Mesenchymal stem cell (in vitro differentiated cells and primary cell): ENCODE data around the gene PSMD10.
A peak's percentile ranks its signal among the peaks of the same experiment; 100 is the strongest.

Experiments
- DNase-seq: peaks from one replicate; pipeline ENCODE4 v3.0.0-alpha.2; 2013
- H2AFZ ChIP-seq: one replicate; pipeline ENCODE4 v1.6.1; 2013; ENCODE audit warnings: low read depth, mild to moderate bottlenecking, control low read depth, inconsistent platforms, low read length, moderate library complexity
- H2AK5ac ChIP-seq: 2 replicates; pipeline ENCODE4 v1.6.1; 2013; ENCODE audit warnings: low read length, moderate library complexity, mild to moderate bottlenecking, inconsistent platforms; ENCODE audit not compliant: severe bottlenecking
- H2BK120ac ChIP-seq: one replicate; pipeline ENCODE4 v1.6.1; 2013; ENCODE audit warnings: low read depth, mild to moderate bottlenecking, inconsistent platforms, low read length, moderate library complexity
- H2BK12ac ChIP-seq, 2 experiments: one replicate each; pipeline ENCODE4 v1.6.1; 2013; ENCODE audit warnings: inconsistent platforms in 2 of 2, low read length in 2 of 2, mild to moderate bottlenecking in 2 of 2, moderate library complexity in 2 of 2, control low read depth in 1 of 2
- H2BK15ac ChIP-seq: one replicate; pipeline ENCODE4 v1.6.1; 2013; ENCODE audit warnings: mild to moderate bottlenecking, low read depth, inconsistent platforms; ENCODE audit not compliant: poor library complexity, severe bottlenecking
- H2BK5ac ChIP-seq: 2 replicates; pipeline ENCODE4 v1.6.1; 2013; ENCODE audit warnings: low read depth, mild to moderate bottlenecking, low read length, control low read depth, inconsistent platforms; ENCODE audit not compliant: poor library complexity, severe bottlenecking
- H3K14ac ChIP-seq, 2 experiments: one replicate each; pipeline ENCODE4 v1.6.1; 2013; ENCODE audit warnings: inconsistent platforms in 2 of 2, low read length in 2 of 2, control low read depth in 1 of 2, mild to moderate bottlenecking in 1 of 2, moderate library complexity in 1 of 2
- H3K18ac ChIP-seq, 2 experiments: one replicate each; pipeline ENCODE4 v1.6.1; 2013; ENCODE audit warnings: inconsistent platforms in 2 of 2, low read length in 2 of 2, control low read depth in 1 of 2, low read depth in 1 of 2, mild to moderate bottlenecking in 1 of 2
- H3K23ac ChIP-seq, 2 experiments: one replicate each; pipeline ENCODE4 v1.6.1; 2013; ENCODE audit warnings: inconsistent platforms in 2 of 2, low read length in 2 of 2, mild to moderate bottlenecking in 2 of 2, moderate library complexity in 2 of 2, control low read depth in 1 of 2
- H3K27ac ChIP-seq: 2 replicates; pipeline ENCODE4 v1.5.1; 2013; ENCODE audit warnings: mild to moderate bottlenecking, moderate library complexity, low read length, control low read depth, inconsistent platforms; ENCODE audit not compliant: poor library complexity, severe bottlenecking
- H3K27me3 ChIP-seq, 2 experiments: 2 replicates each; pipeline versions ENCODE4 v1.6.1 to v1.7.0; 2013; ENCODE audit warnings: low read length in 2 of 2, mild to moderate bottlenecking in 2 of 2, moderate library complexity in 2 of 2, control low read depth in 1 of 2, inconsistent platforms in 1 of 2; ENCODE audit not compliant: control insufficient read depth in 1 of 2, insufficient read depth in 1 of 2
- H3K36me3 ChIP-seq, 2 experiments: 2 replicates each; pipeline versions ENCODE4 v1.6.1 to v1.7.0; 2013; ENCODE audit warnings: low read length in 2 of 2, control low read depth in 1 of 2, inconsistent platforms in 1 of 2, low read depth in 1 of 2, mild to moderate bottlenecking in 1 of 2; ENCODE audit not compliant: insufficient read depth in 2 of 2, control insufficient read depth in 1 of 2
- H3K4ac ChIP-seq, 2 experiments: one replicate each; pipeline ENCODE4 v1.6.1; 2013; ENCODE audit warnings: inconsistent platforms in 2 of 2, low read length in 2 of 2, mild to moderate bottlenecking in 2 of 2, moderate library complexity in 2 of 2, control low read depth in 1 of 2, low read depth in 1 of 2
- H3K4me1 ChIP-seq: 2 replicates; pipeline ENCODE4 v1.6.1; 2013; ENCODE audit warnings: low read depth, low read length, control low read depth; ENCODE audit not compliant: control insufficient read depth, insufficient read depth
- H3K4me2 ChIP-seq: 2 replicates; pipeline ENCODE4 v1.6.1; 2013; ENCODE audit warnings: low read length, mild to moderate bottlenecking, inconsistent platforms; ENCODE audit not compliant: poor library complexity, severe bottlenecking
- H3K4me3 ChIP-seq, 2 experiments: 2 replicates each; pipeline versions ENCODE4 v1.5.1 to v1.7.0; 2013; ENCODE audit warnings: low read length in 2 of 2, mild to moderate bottlenecking in 2 of 2, control low read depth in 1 of 2, low read depth in 1 of 2; ENCODE audit not compliant: insufficient read depth in 1 of 2
- H3K79me1 ChIP-seq: replicated peaks from 2 replicates; pipeline ENCODE4 v1.6.1; 2013; ENCODE audit warnings: mild to moderate bottlenecking, control low read depth, low read length, inconsistent platforms; ENCODE audit not compliant: poor library complexity, severe bottlenecking
- H3K9ac ChIP-seq: 2 replicates; pipeline ENCODE4 v1.7.0; 2013; ENCODE audit warnings: mild to moderate bottlenecking, low read length, moderate library complexity
- H3K9me3 ChIP-seq: 2 replicates; pipeline ENCODE4 v1.7.0; 2013; ENCODE audit warnings: mild to moderate bottlenecking, low read length; ENCODE audit not compliant: control insufficient read depth
- H4K8ac ChIP-seq: one replicate; pipeline ENCODE4 v1.6.1; 2013; ENCODE audit warnings: inconsistent platforms, mild to moderate bottlenecking, low read length, moderate library complexity
- H4K91ac ChIP-seq: one replicate; pipeline ENCODE4 v1.6.1; 2013; ENCODE audit warnings: mild to moderate bottlenecking, low read length, inconsistent platforms
- WGBS: methylation state at CpG from one replicate; pipeline ENCODE4 v1.1.7; 2013; ENCODE audit warnings: mixed read lengths; 5-methylcytosine and 5-hydroxymethylcytosine counted together

Gene PSMD10

GRCh38 chrX:108127152-108127551, 35.8 kb upstream of the PSMD10 start:
- H2BK15ac ChIP-seq = no peak overlapping the region
- no peak overlapping the region for H2BK120ac ChIP-seq
- H3K18ac ChIP-seq = peak overlapping the region in 1 of 2 experiments; percentile 52

GRCh38 chrX:108126661-108127060, 35.3 kb upstream of the PSMD10 start:
- no peak overlapping the region for H3K4me2 ChIP-seq
- H2AFZ ChIP-seq = no peak overlapping the region
- no peak overlapping the region for H3K18ac ChIP-seq
- peak; percentile 19 for DNase-seq
- H3K4me1 ChIP-seq = peaks cover 2% of the 10 kb centered on the region
- H3K27me3 ChIP-seq = peaks cover 0 to 35% of the 10 kb centered on the region in 2 experiments
- no peak overlapping the region for H3K14ac ChIP-seq
- no peak overlapping the region for H3K27ac ChIP-seq
- no peak overlapping the region for H3K9ac ChIP-seq
- no peaks in the 10 kb centered on the region for H3K9me3 ChIP-seq
- no peak overlapping the region for H4K91ac ChIP-seq
- H3K4me3 ChIP-seq = no peak overlapping the region
- H2AK5ac ChIP-seq = no peak overlapping the region
- H2BK12ac ChIP-seq = no peak overlapping the region
- no peaks in the 10 kb centered on the region for H3K79me1 ChIP-seq
- 50% methylated on average over 1 of the region's 2 CpGs for WGBS
- peaks cover 0 to 10% of the 10 kb centered on the region in 2 experiments for H3K36me3 ChIP-seq
- H2BK120ac ChIP-seq = no peak overlapping the region
- no peak overlapping the region for H3K23ac ChIP-seq
- no peak overlapping the region for H2BK15ac ChIP-seq
- H2BK5ac ChIP-seq = no peak overlapping the region
- H3K4ac ChIP-seq = no peak overlapping the region
- H4K8ac ChIP-seq = no peak overlapping the region

More at GRCh38 chrX:108127152-108127551, 35.8 kb upstream of the PSMD10 start:
- WGBS = 94% methylated on average over 3 of the region's 4 CpGs
- H3K4me3 ChIP-seq = no peak overlapping the region
- no peak overlapping the region for H2BK5ac ChIP-seq
- no peak overlapping the region for H2AK5ac ChIP-seq
- no peaks in the 10 kb centered on the region for H3K79me1 ChIP-seq
- no peak overlapping the region for H3K23ac ChIP-seq
- DNase-seq = no peak
- H3K27ac ChIP-seq = no peak overlapping the region
- H3K27me3 ChIP-seq = peaks cover 0 to 30% of the 10 kb centered on the region in 2 experiments
- no peak overlapping the region for H2AFZ ChIP-seq
- no peak overlapping the region for H4K8ac ChIP-seq
- no peak overlapping the region for H3K4ac ChIP-seq
- H3K14ac ChIP-seq = no peak overlapping the region
- peaks cover 2% of the 10 kb centered on the region for H3K4me1 ChIP-seq
- H3K9me3 ChIP-seq = no peaks in the 10 kb centered on the region
- peaks cover 0 to 10% of the 10 kb centered on the region in 2 experiments for H3K36me3 ChIP-seq
- no peak overlapping the region for H4K91ac ChIP-seq
- H2BK12ac ChIP-seq = no peak overlapping the region
- no peak overlapping the region for H3K9ac ChIP-seq
- H3K4me2 ChIP-seq = no peak overlapping the region

GRCh38 chrX:108123591-108124366, 32.4 kb upstream of the PSMD10 start:
- no peak overlapping the region for H2BK120ac ChIP-seq
- no peak overlapping the region for H2BK5ac ChIP-seq
- no peak overlapping the region for H3K4me2 ChIP-seq
- no peak for DNase-seq
- H3K23ac ChIP-seq = no peak overlapping the region
- no peak overlapping the region for H2AFZ ChIP-seq
- H3K18ac ChIP-seq = peak overlapping the region in 1 of 2 experiments; percentile 21
- no peak overlapping the region for H2AK5ac ChIP-seq
- no peak overlapping the region for H2BK12ac ChIP-seq
- peaks cover 0 to 10% of the 10 kb centered on the region in 2 experiments for H3K36me3 ChIP-seq
- no peak overlapping the region for H3K4me3 ChIP-seq
- H4K91ac ChIP-seq = peak overlapping the region; percentile 27
- no peaks in the 10 kb centered on the region for H3K79me1 ChIP-seq
- peaks cover 0 to 31% of the 10 kb centered on the region in 2 experiments for H3K27me3 ChIP-seq
- no peak overlapping the region for H2BK15ac ChIP-seq
- H4K8ac ChIP-seq = no peak overlapping the region
- no peak overlapping the region for H3K4ac ChIP-seq
- peaks cover 2% of the 10 kb centered on the region for H3K4me1 ChIP-seq
- WGBS = 97% methylated on average over 3 of the region's 3 CpGs
- H3K27ac ChIP-seq = no peak overlapping the region
- H3K9ac ChIP-seq = peak overlapping the region; percentile 57
- no peak overlapping the region for H3K14ac ChIP-seq
- H3K9me3 ChIP-seq = no peaks in the 10 kb centered on the region

GRCh38 chrX:108122748-108123147, 31.4 kb upstream of the PSMD10 start:
- no peak overlapping the region for H2BK12ac ChIP-seq
- H3K4me3 ChIP-seq = no peak overlapping the region
- peaks cover 2% of the 10 kb centered on the region for H3K4me1 ChIP-seq
- peak overlapping the region; percentile 7 for H3K27ac ChIP-seq
- H3K79me1 ChIP-seq = no peaks in the 10 kb centered on the region
- H3K27me3 ChIP-seq = peaks cover 0 to 23% of the 10 kb centered on the region in 2 experiments
- H2BK15ac ChIP-seq = no peak overlapping the region
- H2BK5ac ChIP-seq = no peak overlapping the region
- H3K23ac ChIP-seq = no peak overlapping the region
- no peaks in the 10 kb centered on the region for H3K9me3 ChIP-seq
- no peak overlapping the region for H2AK5ac ChIP-seq
- H4K91ac ChIP-seq = no peak overlapping the region
- H3K36me3 ChIP-seq = peaks cover 0 to 7% of the 10 kb centered on the region in 2 experiments
- no peak overlapping the region for H3K4me2 ChIP-seq
- H2BK120ac ChIP-seq = no peak overlapping the region
- H3K18ac ChIP-seq = peak overlapping the region in 1 of 2 experiments; percentile 48
- no peak overlapping the region for H2AFZ ChIP-seq
- H4K8ac ChIP-seq = peak overlapping the region; percentile 19
- WGBS = 100% methylated on average over 2 of the region's 2 CpGs
- DNase-seq = peak; percentile 23
- H3K9ac ChIP-seq = peak overlapping the region; percentile 57
- H3K4ac ChIP-seq = no peak overlapping the region
- H3K14ac ChIP-seq = no peak overlapping the region
